ENCODE measurements around the gene RAB12.
"Not testable (repeated sequence)": the region's sequence is repeated elsewhere in the genome, so short reads cannot be mapped to it uniquely, and the experiment has no call there.

RAB12 gene

GRCh38 chr18:8647359-8647758 is 38.1 kb downstream of the RAB12 start:
- DNase-seq (ENCODE audit: low spot score) = not testable (repeated sequence)

- not testable (repeated sequence) for DNase-seq (ENCODE audit: low spot score)
Observed at GRCh38 chr18:8651478-8652261, 42.4 kb downstream of the RAB12 start.

GRCh38 chr18:8654503-8655451 is 45.5 kb downstream of the RAB12 start:
- DNase-seq (ENCODE audit: low spot score) = peak; percentile 40

DNA sequence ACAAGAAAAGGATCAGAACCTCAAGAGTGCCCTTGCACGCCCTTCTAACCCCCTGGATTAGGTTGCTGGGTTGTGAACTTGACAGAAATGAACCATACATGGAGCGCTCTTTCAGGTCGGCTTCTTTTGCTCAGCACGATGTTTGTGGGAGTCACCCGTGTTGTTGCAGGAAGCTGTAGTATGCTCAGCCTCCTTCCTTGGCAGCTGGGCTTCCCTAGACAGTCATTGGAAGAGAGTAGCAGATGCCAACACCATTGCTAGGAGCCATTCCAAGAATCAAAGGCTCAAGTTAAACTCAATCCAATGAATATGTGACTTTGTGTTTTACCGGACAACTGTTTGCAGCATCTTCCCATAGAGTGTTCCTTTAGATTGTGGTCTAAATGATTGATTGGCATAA is 47.0 kb downstream of the RAB12 start:
- DNase-seq (ENCODE audit: low spot score) = no peak

GRCh38 chr18:8657050-8657820 is 48.0 kb downstream of the RAB12 start:
- DNase-seq (ENCODE audit: low spot score) = no peak

GRCh38 chr18:8657873-8658470 is 48.7 kb downstream of the RAB12 start:
- no peak for DNase-seq (ENCODE audit: low spot score)

DNA sequence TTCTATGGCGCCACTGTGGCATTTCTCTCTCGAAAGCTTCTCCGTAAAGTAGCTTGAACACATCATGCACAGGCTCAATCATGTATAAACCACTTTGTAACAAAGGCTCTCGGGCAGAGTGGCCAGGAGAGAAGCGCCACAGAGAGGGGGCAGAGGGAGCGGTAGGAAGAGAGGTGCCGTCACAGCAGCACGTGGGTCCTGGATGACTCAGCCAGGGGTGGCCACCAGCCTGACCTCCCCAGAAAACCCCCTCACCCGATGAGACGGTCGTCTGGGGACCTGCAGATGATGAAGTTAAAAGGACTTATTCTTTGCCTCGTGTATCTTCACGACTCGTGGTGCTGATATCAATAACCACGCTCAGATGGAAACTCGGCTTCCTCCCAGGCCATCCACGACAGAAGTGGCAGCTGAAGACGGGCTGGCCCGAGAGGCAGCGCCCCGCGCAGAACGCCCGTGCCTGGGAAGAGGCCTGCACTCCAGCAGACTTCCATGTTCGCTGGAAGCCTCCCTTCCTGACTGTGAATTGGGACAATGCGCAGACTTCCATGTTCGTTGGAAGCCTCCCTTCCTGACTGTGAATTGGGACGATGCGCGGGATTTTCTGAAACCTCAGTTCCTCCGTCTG is 49.7 kb downstream of the RAB12 start:
- DNase-seq (ENCODE audit: low spot score) = no peak

- no peak for DNase-seq (ENCODE audit: low spot score)
Observed at GRCh38 chr18:8659609-8660242, 50.5 kb downstream of the RAB12 start.

DNA sequence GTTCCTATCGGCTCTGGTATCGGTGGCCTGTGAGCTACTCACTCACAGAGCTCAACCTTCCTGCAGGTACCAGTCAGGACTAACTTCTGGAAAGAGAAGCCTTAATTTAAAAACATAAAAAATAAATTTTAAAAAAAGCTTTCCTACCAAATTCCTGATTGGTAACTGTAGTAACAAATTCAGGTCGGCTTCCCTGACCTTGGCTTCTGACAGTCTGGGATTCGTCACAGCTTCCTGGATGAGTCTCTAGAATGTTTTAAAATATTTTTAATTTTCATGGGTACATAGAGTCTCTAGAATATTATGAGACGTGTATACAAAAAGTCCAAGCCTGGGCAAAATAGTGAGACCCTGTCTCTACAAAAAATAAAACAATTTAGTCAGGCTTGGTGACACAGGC is 51.1 kb downstream of the RAB12 start:
- no peak for DNase-seq (ENCODE audit: low spot score)

- DNase-seq (ENCODE audit: low spot score) = no peak
Observed at GRCh38 chr18:8661754-8662559, 52.7 kb downstream of the RAB12 start.

- no peak for DNase-seq (ENCODE audit: low spot score)
Observed at GRCh38 chr18:8662560-8663255, 53.5 kb downstream of the RAB12 start.

- no peak for DNase-seq (ENCODE audit: low spot score)
Observed at GRCh38 chr18:8667846-8668245, 58.6 kb downstream of the RAB12 start.

- DNase-seq (ENCODE audit: low spot score) = no peak
Observed at GRCh38 chr18:8668381-8668780, 59.1 kb downstream of the RAB12 start.

DNA sequence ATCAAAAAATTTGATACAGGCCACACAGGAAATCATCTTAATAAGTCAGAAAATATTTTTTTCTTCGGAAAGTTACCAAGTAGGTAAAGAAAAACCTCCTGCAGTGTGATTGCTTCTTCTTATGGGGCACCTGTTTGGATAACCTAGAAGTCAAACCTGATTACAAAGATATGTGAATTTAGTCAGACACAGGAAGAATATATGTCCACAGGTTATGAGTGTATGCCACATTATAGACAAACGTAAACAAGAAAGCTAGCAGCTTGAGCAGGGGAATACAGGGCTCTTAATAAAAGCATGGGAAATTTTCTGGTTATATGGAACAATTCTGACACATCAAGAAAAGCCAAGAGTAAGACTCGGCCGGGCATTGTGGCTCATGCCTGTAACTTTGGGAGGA is 60.3 kb downstream of the RAB12 start:
- no peak for DNase-seq (ENCODE audit: low spot score)

DNA sequence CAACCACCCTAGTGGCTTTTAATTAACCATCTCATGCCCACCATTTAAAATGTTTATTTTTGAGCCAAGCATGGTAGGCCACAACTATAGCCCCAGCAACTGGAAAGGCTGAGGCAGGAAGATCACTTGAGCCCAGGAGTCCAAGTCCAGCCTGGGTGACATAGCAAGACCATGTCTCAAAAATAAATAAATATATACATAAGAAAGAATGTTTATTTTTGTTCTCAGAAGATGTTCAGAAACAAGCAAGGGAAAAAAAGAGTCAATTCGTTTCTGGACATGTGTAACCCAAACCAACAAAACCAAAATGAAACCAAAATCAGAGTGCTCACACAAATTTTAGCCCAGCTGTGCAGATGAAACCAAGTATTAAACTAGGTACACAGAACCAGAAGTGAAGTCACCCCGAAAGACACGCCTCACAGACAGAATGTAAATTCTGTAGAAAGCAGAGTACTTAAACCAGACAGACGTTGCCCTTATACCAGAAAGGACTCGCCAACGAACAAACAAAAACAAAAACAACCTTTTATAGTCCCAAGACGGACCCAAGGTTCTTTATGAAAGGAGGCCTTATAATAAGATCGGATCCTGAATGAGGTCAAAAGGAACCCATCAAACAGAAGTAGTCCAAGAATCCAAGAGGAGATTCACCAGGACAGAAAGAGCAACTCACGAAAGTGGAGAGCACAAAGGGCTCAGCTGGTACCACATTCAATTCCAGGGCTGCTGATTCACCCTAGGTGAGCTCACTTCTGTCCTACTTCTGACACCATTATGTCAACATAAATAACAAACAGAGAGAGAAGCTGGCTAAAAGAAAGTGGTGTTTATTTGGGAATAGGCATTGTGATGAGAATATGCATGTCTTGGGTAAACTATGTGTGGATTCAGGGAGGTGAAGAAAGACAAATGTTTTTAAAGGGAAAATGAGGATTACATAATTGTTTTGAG is 64.3 kb downstream of the RAB12 start:
- no peak for DNase-seq (ENCODE audit: low spot score)

- no peak for DNase-seq (ENCODE audit: low spot score)
Observed at GRCh38 chr18:8675057-8675456, 65.8 kb downstream of the RAB12 start.

GRCh38 chr18:8681196-8681595 is 72.0 kb downstream of the RAB12 start:
- DNase-seq (ENCODE audit: low spot score) = no peak

DNA sequence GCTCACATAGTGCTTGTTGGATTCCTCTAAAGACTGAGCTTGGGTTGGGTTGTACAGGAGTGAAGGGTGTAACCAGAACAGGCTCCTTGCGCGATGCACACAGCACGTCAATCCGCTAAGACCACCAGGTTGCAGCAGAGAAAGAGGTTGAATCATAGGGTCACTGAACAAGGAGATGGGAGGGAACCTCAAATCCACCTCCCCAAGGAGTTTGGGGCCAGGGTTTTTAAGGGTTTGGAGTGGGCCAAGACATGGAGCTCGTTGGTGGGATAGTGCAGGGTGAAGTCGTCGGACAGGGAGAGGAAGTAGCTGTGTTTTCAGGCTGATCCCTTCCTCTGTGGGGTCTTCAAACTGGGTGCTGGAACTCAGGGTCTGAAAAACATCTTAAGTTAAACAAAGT is 75.3 kb downstream of the RAB12 start:
- no peak for DNase-seq (ENCODE audit: low spot score)

All from HuH-7.5 (cell line).